DMS153 treated with DMSO at 0.1 percent for 48 hours (cell line): ENCODE data around the gene TMEM63B.
"Not testable (repeated sequence)": the region's sequence is repeated elsewhere in the genome, so short reads cannot be mapped to it uniquely, and the experiment has no call there.

Experiments
- DNase-seq: peaks from one replicate; lab custom pipeline; 2025; ENCODE audit not compliant: unreplicated experiment; lab: John Stamatoyannopoulos, UW

The TMEM63B gene

DNA sequence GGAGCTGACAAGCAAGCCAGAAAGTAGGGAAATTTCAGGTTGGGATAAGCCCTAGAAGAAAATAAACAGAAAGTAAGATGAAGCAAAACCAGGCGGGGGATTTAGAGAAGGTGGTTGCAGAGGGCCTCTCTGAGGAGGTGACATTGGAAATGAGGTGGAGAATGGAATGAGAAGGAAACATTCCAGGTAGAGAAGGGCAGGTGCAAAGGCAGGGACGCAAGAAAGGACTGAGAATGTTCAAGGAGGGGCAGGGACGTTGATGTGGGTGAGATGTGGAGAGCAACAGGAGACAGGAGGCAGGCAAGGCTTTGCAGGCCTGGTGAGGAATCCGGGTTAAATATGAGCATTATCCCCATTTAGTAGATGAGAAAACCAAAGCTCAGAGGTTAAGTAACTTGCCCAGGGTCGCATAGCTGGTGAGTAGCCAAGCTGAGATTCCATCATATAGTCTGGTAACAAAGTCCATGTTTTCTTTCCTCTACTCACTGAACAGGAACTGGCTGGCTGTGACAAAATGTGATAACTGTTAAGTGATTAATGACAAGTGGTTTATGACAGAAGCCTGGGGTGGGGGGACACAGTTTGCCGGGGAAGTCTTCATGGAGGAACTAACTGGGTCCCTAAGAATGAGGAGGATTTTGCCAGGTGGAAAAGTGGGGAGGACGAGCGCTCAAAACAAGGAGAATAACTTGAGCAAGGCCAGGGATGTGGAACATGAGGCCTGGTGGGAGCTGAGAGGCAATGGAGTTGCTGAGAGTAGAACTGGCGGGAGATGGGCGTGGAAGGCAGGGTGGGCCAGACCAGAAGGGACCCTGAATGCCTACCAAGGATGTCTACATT, 32.7 kb upstream of the TMEM63B start:
- DNase-seq, result no peak

DNA sequence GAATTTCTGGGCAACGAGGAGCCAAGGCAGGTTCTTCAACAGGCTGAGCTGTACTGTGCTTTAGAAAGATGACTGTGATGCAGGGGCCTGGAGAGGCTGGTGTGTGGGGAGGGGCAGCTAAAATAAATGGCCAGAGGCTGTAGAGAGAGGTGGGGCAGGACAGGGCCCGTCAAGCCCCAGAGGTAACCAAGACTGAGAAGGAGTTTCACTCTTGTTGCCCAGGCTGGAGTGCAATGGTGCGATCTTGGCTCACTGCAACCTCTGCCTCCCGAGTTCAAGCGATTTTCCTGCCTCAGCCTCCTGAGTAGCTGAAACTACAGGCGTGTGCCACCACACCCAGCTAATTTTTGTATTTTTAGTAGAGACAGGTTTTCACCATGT, 32.1 kb upstream of the TMEM63B start:
- not testable (repeated sequence) for DNase-seq

DNA sequence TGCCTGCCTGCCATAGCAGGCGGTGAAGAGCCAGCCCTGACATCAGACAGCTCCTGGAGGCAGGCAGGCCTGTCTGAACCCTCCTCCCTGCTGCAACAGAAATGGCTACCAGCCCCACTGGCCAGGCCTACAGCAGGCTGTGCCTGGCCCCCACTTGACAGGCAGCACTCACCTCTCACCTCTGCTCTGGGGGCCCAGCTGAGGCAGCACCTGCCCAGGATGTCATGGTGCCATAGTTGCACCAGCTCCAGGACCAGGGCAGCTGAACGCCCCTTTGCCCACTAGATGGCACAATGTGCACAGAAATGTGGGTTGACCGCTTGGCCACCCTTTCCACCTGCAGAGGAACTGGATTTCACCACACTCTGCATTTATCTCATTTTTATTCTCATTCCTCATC, 30.7 kb upstream of the TMEM63B start:
- DNase-seq, result peak; percentile 38

DNA sequence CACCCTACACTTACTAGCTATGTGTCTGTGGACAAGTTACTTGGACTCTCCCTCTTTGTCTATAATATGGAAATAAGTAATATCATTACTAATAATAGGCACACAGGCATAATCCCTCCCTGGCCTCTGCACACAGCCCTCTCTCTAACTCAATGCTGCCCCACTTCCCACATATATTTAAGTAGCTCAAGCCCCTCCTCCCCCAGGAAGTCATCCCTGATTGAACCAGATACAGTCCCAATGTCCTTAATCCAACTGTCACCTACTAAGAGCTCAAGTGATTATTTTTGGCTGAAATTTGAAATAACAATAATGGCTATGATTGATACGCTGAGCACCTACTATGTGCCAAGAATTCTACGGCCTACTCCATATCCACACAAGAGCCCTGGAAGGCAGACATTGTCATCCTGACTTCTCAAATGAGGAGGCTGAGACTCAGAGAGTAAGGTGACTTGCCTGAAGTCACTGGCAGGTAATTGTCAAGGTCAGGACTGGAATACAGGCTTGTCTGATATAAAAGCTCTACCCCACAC, 29.5 kb upstream of the TMEM63B start:
- no peak for DNase-seq

DNA sequence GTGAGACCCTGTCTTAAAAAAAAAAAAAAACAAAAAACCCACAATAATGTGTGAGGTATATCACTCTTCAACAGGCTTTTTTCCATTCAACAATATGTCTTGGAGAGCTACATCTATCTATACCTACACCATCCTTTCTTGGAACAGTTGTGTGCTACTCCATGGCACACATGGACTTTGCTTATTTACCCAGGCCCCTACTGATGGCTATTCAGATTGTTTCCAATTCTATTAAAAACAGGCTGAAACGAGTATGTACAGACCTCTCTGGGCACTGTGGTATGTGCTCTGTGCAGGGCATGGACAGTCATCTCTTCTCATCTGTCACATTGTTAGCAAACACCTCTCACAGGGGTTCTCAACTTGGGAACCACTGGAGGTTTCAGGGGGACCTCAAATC, 28.2 kb upstream of the TMEM63B start:
- no peak for DNase-seq

DNA sequence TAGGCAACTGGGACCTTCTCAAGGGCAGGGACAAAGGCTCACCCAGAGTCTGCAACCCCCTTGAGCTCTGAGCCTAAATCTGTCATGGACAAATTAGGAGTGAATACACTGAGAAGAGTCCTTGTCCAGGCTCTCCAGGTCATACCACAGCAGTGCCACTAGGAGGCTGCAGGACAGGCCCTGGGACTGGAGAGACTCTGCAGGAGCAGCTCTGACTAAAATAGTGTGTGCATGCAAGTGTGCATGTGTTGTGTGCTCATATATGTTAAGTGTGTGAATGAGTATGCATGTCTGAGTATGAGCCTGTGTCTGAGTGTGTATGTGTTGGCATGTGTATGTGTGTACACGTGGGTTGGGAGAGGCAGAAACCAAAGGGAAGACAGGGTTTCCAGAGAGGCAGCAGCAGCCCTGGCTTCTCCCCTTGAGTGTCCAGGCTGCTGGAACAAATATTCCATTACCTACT, 27.2 kb upstream of the TMEM63B start:
- DNase-seq, result no peak

DNA sequence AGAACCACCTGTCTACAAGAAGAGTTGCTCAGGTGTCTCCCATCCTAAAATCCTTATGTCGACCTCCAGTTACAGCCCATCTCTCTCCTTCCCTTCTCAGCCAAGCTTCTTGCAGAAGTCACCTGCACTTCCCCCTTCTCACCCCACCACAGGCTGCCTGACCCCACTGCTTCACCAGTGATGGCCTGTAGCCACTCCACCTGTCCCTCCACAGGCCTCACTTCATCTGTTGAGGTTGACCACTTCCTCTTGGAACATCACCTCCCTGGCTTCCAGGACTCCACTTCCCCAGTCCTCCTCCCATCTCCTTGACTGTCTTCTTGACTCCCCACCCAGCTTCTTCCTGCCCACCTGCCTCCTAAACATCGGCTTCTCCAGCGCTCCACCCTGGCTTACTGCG, 25.5 kb upstream of the TMEM63B start:
- DNase-seq, result no peak

DNA sequence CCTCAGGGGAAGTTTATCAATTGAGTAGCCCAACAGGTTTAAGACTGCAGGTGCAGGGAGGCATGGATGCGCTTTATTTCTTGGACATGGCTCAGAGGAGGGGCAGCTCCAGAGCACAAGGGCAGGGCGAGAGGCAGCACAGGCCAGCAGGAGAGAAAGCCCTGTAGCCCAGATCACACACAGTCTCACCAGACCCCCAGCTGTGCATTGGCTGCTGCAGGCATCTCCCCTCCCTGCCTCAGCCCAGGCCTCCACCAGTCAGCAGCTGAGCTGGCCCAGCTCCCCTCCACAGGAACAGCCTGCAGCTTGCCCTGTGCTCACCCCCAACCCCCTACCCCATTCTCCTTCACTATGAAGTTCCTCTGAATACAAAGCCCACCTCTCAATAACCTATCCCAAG, 24.8 kb upstream of the TMEM63B start:
- no peak for DNase-seq

DNA sequence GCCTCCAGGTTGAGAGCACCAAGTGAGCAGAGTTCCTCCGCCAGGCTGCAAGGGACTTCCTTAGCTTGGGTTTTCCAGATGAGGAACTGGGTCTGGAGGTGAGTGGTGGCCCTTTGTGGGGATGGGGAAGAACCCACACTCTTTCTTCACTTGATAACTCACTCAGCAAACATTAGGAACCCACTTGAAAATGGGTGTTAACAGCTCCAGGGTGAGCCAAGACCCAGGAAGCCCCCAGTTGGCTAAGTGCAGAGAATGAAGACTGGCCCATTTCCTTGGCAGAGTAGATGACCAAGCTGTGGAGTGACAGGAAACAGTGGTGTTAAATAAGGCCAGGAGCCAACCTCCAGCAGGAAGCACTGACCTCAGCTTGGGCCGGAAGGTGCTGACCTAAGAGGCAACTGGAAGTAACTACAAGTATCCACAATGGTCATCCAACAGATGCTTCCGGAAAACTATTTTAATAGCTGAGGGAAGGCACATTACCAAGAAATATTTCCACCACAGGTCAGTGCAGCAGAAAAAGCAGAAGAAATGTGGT, 22.8 kb upstream of the TMEM63B start:
- no peak for DNase-seq

DNA sequence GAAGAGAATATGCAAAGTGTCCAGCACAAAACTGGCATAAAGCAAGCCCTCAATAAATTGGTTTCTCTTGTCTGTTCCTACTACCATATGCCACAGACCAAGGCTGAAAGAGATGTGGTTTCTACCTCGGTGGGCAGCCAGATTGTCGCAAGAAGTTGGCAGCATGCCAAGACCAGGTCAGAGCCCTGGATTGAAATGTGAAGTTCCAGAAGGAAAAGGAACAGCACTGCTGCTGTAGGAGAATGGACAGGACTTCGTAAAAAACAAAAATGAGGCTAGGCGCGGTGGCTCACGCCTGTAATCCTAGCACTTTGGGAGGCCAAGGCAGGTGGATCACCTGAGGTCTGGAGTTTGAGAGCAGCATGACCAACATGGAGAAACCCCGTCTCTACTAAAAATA, 22.2 kb upstream of the TMEM63B start:
- DNase-seq, result no peak

DNA sequence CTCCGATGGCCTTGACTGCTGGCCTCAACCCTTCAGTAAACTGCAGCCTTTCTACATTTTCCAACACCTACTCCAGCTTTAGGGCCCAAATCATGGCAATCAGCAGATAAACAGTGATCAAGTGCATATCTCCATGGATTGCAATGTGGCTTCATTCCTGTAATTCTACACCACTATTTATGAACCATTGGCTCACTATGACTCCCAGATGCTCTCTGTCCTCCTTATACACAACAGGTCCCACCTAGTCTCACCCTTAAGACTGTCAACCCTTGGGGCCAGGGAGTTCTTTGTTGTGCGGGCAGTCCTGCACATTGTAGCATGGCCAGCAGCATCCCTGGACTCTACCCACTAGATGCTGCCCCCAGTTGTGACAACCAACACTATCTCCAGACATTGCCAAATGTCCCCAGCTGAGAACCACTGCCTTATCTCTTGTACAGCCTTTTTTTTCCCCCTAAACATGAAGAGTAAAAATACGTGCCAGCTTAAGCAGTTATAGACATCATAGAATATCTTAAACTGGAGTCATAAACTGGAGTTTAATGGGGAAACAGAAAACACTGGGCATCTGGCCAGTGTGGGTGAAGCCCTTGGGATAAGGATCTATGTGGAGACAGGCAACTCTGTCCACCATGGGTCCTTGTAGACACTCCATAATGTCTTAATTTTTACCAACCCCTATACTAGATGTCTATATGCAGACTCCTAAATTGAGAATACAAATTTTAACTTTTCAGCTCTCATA, 21.2 kb upstream of the TMEM63B start:
- DNase-seq, result no peak

DNA sequence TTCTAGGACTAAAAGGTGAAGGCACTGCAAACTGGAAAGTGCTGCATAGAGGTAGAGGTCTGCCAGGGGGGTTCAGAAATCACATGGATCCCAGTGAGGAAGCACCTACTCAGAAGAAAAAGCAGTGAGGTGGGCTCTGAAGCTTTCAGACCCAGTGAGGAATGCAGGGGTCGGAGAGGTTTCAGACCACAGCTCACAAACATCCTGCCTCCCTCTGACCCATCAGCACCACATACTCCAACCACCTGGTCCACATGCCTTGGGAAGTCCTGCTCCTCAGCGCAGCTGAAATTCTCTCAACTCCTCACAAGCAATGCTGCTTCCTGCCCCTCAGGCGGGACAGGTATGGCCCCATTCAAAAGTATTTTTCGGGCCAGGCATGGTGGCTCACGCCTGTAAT, 20.3 kb upstream of the TMEM63B start:
- DNase-seq, result no peak

DNA sequence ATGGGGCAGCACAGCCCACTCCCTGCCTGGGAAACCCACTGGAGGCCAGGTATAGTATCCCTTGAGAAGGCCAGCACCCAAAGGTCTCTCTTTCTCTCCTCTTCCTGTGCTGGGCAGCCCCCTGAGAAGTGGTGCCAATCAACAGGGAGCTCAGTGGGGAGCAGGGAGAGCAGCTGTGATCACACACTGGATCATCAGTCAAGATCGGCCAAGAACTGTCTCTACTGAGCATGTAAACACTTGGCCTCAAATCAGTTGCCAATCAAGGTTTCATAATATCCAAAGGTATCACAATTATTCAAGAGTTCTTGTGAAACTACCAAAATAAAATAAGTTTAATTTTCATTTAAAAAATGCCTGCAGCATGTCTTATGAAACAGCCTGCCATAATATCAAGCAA, 18.9 kb upstream of the TMEM63B start:
- DNase-seq, result no peak

DNA sequence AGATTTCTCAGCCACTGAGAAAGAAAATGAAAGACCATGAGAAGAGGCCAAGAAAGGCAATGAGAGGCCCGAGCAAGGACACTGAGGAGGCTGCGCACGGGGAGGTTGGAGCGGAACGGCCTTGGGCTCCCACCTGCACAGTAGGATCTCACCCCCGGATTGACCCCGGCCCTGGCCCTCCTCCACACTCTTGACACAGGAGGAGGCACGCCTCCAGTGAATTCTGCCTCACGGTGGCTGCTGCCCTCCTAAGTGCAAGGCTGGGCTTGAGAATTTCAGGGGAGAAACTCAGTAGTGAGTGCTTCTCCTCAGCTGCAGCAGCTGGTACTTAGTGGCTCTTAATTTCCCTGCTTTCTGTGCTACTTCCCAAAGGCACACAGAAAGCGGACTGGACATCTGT, 18.1 kb upstream of the TMEM63B start:
- no peak for DNase-seq

DNA sequence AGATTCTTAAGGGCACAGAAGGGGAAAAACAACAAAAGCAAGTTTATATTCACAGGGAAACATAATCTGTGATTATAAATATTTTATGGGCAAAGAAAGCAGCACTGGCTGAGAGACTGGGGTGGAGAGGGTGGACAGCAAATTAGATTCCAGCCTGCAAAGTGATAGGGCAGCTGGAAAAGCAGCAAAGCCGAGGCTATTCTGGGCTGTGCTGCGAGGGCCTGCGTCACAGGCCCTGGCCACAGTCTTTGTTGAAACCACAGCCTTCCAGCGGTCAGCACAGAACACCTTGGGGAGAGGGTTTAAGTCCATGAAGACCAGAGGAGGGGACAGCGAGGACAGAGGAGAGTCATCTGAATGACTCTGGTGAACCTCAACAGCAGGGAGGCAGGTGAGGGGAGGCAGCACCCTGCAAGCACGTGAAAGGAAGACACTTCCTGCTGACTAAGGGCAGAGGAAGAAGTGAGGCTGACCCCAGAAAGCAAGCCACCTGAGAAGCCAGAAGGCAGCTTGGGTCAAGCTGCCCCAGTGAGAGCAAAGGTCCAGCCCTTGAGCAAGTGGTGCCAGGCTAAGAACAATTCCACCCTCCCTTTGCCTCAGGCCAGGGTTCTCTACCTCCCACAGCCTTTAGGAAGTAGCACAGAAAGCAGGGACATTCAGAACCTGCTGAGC, 17.2 kb upstream of the TMEM63B start:
- no peak for DNase-seq

DNA sequence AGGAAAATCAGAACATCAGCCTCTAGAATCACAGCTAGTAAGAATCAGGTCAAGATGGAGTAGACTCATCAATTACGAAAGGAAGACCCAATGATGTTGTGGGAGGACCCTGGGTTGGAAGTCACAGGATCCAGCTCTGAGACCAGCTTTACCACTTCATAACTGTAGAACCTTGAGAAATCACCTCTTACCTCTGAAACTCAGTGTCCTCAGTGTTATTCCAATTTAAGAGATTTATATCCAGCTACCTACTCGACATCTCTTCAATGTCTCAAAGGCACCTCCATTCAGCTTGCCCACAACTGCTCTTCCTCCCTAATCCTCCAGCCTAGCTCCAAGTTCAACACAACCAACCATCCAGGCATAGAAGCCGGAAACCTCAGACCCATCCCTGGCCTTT, 16.4 kb upstream of the TMEM63B start:
- DNase-seq, result no peak

DNA sequence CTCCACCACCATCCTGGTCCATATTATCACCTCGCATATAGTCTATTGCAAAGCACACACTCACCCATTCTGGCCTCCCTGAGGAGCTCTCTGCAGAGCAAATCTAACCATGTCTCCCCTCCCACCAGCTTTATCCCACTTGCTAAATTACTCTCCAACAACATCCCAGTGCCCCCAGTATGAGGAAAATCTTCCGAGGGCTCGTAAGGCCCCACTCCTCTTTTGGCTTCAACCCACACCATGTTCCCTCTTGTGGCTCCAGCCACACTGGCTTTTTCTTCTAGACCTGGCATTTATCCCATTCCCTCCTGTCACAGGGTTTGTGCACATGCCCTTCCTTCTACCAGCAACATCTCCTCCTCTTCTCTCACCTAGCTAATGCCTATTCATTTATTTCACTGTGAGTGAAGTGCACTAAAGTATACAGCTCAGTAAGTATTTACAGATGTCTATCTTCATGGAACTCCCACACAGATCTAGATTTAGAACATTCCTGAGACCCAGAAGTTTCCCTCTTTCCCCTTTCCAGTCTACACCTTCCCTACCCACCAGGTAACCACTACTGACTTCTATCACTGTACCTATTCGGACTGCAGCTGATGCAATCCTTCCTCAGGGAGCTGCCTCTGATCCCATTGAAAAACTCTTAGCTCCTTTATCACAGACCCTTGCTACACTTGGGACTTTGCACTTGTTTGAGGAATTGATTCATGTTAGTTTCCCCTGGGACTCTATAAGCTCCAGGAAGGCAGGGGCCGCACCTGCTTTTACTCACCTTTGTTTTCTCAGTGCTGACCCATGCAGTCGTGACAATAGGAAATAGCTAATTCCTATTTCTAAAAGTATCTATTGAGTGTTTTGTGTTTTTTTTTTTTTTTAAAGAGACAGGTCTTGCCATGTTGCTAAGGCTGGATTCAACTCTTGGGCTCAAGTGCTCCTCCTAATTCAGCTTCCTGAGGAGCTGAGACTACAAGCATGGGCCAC, 15.6 kb upstream of the TMEM63B start:
- DNase-seq, result no peak

DNA sequence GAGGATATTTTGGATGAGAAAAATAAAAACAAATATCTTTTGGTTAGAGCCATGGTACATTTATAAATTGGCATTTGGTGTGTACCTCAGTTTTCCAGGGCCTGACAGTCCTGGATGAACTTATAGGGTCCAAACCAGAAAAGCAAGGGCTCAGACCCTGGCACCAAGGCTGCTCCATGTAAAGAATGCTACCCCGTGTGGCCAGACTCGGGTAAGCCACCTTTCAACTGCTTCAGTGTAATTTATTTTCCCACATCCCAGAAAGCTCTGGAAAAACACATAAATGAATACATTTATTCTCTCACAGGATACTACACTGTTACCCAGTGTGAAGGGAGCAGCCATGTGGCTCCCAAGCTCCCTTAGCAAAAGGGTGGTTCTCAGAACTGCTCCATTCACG, 13.9 kb upstream of the TMEM63B start:
- DNase-seq, result no peak

DNA sequence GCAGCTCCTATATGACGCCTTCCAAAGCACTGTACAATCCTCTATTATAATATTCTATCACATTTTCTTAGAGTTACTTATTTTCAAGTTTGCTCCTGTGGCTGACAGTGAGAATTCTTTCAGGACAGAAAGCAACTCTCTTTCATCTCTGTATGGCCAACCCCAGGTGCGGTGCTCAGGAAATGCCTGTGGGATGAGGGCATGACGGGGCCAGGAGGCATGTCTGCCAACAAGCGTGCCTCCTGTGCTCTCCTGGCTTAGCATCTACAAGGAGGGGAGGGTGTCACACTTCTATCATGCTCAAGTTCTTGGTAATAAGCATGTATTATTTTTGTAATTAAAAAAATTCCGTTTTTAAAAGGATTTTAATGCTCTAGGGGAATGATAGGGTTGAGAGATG, 11.5 kb upstream of the TMEM63B start:
- no peak for DNase-seq
